Heart right ventricle (tissue), 16 donors: ENCODE results near the gene ARL15. TPM values are rescaled to one million over a fixed set of nuclear protein-coding genes. Genes with fewer than 3 reads are reported as not detected.
"Not testable (repeated sequence)": the region's sequence is repeated elsewhere in the genome, so short reads cannot be mapped to it uniquely, and the experiment has no call there.

Source experiments
- ATAC-seq, 8 donors: fragments of 200-7000 bp; cut with Tn5 transposase; one replicate each; pipeline ENCODE4 v1.9.1; 2020; ENCODE audit warnings: mild to moderate bottlenecking in 8 of 8, moderate library complexity in 8 of 8, moderate number of reproducible peaks in 1 of 8
- DNase-seq, 2 donors: peaks; one replicate each; pipeline ENCODE4 v3.0.0-alpha.2; 2020
- H3K27ac ChIP-seq, 10 donors: fragments of 200-600 bp; sonication (generic) in 2 of 10; one replicate each; pipeline versions ENCODE4 v1.5.0 to v1.8.0; 2020 to 2022; ENCODE audit warnings: mild to moderate bottlenecking in 3 of 10
- H3K27me3 ChIP-seq, 7 donors: fragments of 200-600 bp; one replicate each; pipeline ENCODE4 v1.8.0; 2021 to 2022; ENCODE audit warnings: mild to moderate bottlenecking in 2 of 7
- H3K36me3 ChIP-seq, 9 donors: fragments of 200-600 bp; sonication (generic) in 1 of 9; one replicate each; pipeline versions ENCODE4 v1.5.0 to v1.8.0; 2020 to 2022; ENCODE audit warnings: mild to moderate bottlenecking in 2 of 9
- H3K4me1 ChIP-seq, 9 donors: fragments of 200-600 bp; sonication (generic) in 1 of 9; one replicate each; pipeline versions ENCODE4 v1.5.0 to v1.8.0; 2020 to 2022; ENCODE audit warnings: mild to moderate bottlenecking in 4 of 9
- H3K4me3 ChIP-seq, 10 donors: fragments of 200-600 bp; sonication (generic) in 2 of 10; one replicate each; pipeline versions ENCODE4 v1.5.0 to v1.8.0; 2020 to 2022; ENCODE audit warnings: mild to moderate bottlenecking in 7 of 10, moderate library complexity in 2 of 10
- H3K9me3 ChIP-seq, 11 donors: fragments of 200-600 bp in 10 of 11; sonication (generic) in 2 of 11; one replicate each; pipeline versions ENCODE4 v1.5.0 to v1.8.0; 2013 to 2022; ENCODE audit warnings: mild to moderate bottlenecking in 2 of 11, control low read depth in 1 of 11, moderate library complexity in 1 of 11
- WGBS, 2 donors: extraction: QIAGEN DNeasy Blood & Tissue Kit; methylation state at CpG; one replicate each; pipeline ENCODE4 v1.1.7; 2013; ENCODE audit warnings: inconsistent platforms in 1 of 2; 5-methylcytosine and 5-hydroxymethylcytosine counted together
- intact Hi-C, 10 donors: fragments of 100-400 bp; cut with DNase I; formaldehyde crosslinking; loops; one replicate each; pipeline versions ENCODE4 v1.11.1 to v1.14.2; 2022
- microRNA-seq, 2 donors: library from miRNA; unstranded; fragments of <30 nt; microRNA quantifications; one replicate each; pipeline ENCODE4 v1.2.0, GENCODE V29; 2021
- polyA plus RNA-seq, 2 donors: library from polyadenylated mRNA; stranded (reverse); fragments of 200-250 nt; gene quantifications; one replicate each; pipeline ENCODE4 v1.2.3, GENCODE V29; 2013
- total RNA-seq, 10 donors: library from RNA; stranded (reverse); fragmentation: NEBNext Ultra II Directional in 3 of 10; extraction: Animal tissue kit (Norgen Biotek cat#: 25700) in 3 of 10; gene quantifications; one replicate each; pipeline versions ENCODE4 v1.2.1 to v1.2.4, GENCODE V29; 2021 to 2023
- TF ChIP-seq, protein P1 (sequence below), 9 donors: fragments of 200-600 bp; sonication (generic) in 2 of 9; IDR thresholded peaks; one replicate each; pipeline versions ENCODE4 v1.5.0 to v1.8.0; 2021 to 2022; ENCODE audit warnings: antibody characterized with exemption in 9 of 9, mild to moderate bottlenecking in 5 of 9, moderate library complexity in 1 of 9
- donor health status: Arrhythmogenic right ventricular cardiomyopathy.
- donor health status: ischemic (EF 13 %, LVEDD 7.1; RV severe dilation, severe dysfunction).
- donor health status: healthy with polysubstance abuse.
- donor health status: DM: no; HTN: yes; CAD: no.
- donor health status: DM: no; HTN: no; CAD: no.
- donor health status: ischemic (EF 25% LVEDD 6.9; RV normal size, moderate dysfunction).
- donor health status: ischemic (EF 25% LVEDD 5.7; RV mildly dilated, moderate dysfunction).
- donor health status: healthy.
- donor health status: DM: yes; HTN: yes; CAD: no.
- donor health status: Ischemic cardiomyopathy.
- donor health status: ischemic (EF 35%, LVEDD 5.7; RV mildly dilated, moderate dysfunction).
- donor health status: nonischemic (EF 11% LVEDD 7.7; RV severe dilation, severe dysfunction).
- donor health status: DM: yes; HTN: yes; CAD: no.
- donor health status: PGD.
- donor health status: ischemic (EF 29% LVEDD 5.4; RV normal size, mild dysfunction).
- donor health status: nonischemic (EF 23%, LVEDD 6.1; RV moderate dilation, normal function).

The ARL15 gene
- total and polyA plus RNA-seq, 12 donors: 7.8 to 31.8 (median 26.9) TPM

DNA sequence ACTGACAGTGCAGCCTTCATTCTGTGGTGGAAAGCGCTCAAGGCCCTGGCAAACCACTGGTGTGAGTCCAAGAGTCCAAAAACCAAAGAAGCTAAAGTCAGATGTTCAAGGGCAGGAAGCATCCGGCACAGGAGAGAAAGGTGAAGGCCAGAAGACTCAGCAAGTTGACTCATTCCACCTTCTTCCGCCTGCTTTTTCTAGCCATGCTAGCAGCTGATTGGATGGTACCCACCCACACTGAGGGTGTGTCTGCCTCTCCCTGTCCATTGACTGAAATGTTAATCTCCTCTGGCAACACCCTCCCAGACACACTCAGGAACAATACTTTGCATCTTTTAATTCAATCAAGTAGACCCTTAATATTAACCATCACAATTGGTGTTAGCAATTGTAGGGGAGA is 453.9 kb downstream of the ARL15 start:
- intact Hi-C loops: no loop called here
- Histone ChIP-seq H3K4me3 (no peak overlapping the region), H3K27ac (no peak overlapping the region), H3K27me3 (no peaks in the 10 kb centered on the region), H3K4me1 (no peaks in the 10 kb centered on the region), H3K36me3 (no peaks in the 10 kb centered on the region), H3K9me3 (peaks cover 0 to 36% (median 8%) of the 10 kb centered on the region in 11 donors)
- 71 to 87% methylated on average over 3 of the region's 3 CpGs for WGBS, 2 donors
- TF ChIP-seq, protein P1, sequence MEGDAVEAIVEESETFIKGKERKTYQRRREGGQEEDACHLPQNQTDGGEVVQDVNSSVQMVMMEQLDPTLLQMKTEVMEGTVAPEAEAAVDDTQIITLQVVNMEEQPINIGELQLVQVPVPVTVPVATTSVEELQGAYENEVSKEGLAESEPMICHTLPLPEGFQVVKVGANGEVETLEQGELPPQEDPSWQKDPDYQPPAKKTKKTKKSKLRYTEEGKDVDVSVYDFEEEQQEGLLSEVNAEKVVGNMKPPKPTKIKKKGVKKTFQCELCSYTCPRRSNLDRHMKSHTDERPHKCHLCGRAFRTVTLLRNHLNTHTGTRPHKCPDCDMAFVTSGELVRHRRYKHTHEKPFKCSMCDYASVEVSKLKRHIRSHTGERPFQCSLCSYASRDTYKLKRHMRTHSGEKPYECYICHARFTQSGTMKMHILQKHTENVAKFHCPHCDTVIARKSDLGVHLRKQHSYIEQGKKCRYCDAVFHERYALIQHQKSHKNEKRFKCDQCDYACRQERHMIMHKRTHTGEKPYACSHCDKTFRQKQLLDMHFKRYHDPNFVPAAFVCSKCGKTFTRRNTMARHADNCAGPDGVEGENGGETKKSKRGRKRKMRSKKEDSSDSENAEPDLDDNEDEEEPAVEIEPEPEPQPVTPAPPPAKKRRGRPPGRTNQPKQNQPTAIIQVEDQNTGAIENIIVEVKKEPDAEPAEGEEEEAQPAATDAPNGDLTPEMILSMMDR (IDR thresholded peaks at IDR 0.05): no peak
- no peak for DNase-seq
- ATAC-seq: no peak

DNA sequence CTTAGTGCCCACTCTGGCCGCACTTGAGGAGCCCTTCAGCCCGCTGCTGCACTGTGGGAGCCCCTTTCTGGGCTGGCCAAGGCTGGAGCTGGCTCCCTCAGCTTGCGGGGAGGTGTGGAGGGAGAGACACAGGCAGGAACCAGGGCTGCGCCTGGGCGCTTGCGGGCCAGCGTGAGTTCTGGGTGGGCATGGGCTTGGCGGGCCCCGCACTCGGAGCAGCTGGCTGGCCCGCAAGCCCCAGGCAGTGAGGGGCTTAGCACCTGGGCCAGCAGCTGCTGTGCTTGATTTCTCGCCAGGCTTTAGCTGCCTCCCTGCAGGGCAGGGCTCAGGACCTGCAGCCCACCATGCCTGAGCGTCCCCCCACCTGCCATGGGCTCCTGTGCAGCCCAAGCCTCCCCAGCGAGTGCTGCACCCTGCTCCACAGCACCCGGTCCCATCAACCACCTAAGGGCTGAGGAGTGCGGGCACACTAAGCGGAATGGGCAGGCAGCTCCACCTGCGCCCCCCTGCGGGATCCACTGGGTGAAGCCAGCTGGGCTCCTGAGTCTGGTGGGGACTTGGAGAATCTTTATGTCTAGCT is 473.4 kb downstream of the ARL15 start:
- peaks cover 0 to 29% (median 2%) of the 10 kb centered on the region in 11 donors for H3K9me3 ChIP-seq
- intact Hi-C loops, H3K27ac ChIP-seq, ATAC-seq, H3K4me3 ChIP-seq, H3K4me1 ChIP-seq, H3K36me3 ChIP-seq, H3K27me3 ChIP-seq, DNase-seq: not testable (repeated sequence)
- 94 to 96% methylated on average over 19 of the region's 19 CpGs for WGBS, 2 donors

DNA sequence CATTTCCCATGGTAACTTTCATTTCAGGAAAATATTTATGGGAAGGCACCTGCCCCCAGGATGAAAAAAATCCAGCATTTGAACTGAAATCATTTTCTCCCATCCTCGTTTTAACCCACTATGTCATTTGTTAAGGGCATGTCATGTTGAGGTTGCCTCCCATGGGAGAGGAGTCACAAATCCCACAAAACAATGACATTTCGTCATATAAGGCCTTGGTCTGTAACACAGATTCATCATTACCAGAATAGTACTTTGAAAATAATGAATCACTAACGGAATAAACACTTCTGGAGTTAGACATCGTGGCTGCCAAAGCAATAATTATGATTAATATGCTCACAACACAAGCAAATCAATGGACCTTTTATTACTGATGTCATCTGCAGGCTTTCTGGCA is 475.9 kb downstream of the ARL15 start:
- Histone ChIP-seq H3K9me3 (peaks cover 0 to 21% (median 8%) of the 10 kb centered on the region in 11 donors), H3K4me1 (no peaks in the 10 kb centered on the region), H3K27me3 (no peaks in the 10 kb centered on the region), H3K4me3 (no peak overlapping the region), H3K36me3 (no peaks in the 10 kb centered on the region), H3K27ac (no peak overlapping the region)
- ATAC-seq (no peak), DNase-seq (no peak)
- WGBS, 2 donors: 66 to 76% methylated on average over 4 of the region's 4 CpGs
- intact Hi-C loops: no loop called here
- TF ChIP-seq, protein P1 (IDR thresholded peaks at IDR 0.05): no peak

Small RNAs within 50 kb of the gene (microRNA-seq; reads per million reads assigned to microRNA genes)
- gene MIR4459 (0 reads per million in 2 donors), gene MIR581 (0.51 to 1.2 reads per million in 2 donors)

Other genes starting within 250 kb of the ARL15 start
- 100 to 1,000 TPM; 202 to 670 (median 350) TPM for gene HSPB3, start 145.1 kb upstream of the ARL15 start, total RNA-seq
- gene HSPB3, start 145.1 kb upstream of the ARL15 start, polyA plus RNA-seq: 100 to 1,000 TPM; 167 to 482 TPM
- gene SNX18, start 207.2 kb upstream of the ARL15 start, total RNA-seq: 10 to 100 TPM; 15.3 to 31.0 (median 22.1) TPM
- 1 to 10 TPM; 4.1 to 9.3 TPM for gene SNX18, start 207.2 kb upstream of the ARL15 start, polyA plus RNA-seq